Neural cell (in vitro differentiated cells): ENCODE results near the gene KIAA1958. TPM values are rescaled to one million over a fixed set of nuclear protein-coding genes. Genes with fewer than 3 reads are reported as not detected.

ENCODE experiments used
- H2AFZ ChIP-seq: fragments of 200-600, 300-800 bp; sonication (generic), shearing (Covaris generic); 2 replicates; pipeline ENCODE4 v1.6.0; 2014; ENCODE audit warnings: low read depth, mild to moderate bottlenecking, antibody characterized with exemption, low read length, moderate library complexity
- H3F3A ChIP-seq: fragments of 200-600 bp; shearing (Covaris generic); 2 replicates; pipeline ENCODE4 v1.6.1; 2016; ENCODE audit warnings: mild to moderate bottlenecking, moderate library complexity, mixed read lengths, antibody characterized with exemption, low read length; ENCODE audit not compliant: insufficient read depth, poor library complexity, severe bottlenecking
- H3K27ac ChIP-seq: fragments of 200-600, 300-800 bp; sonication (generic), shearing (Covaris generic); 2 replicates; pipeline ENCODE4 v1.5.1; 2014; ENCODE audit warnings: mild to moderate bottlenecking, low read length, moderate library complexity
- H3K27me3 ChIP-seq: fragments of 300-800, 200-600 bp; sonication (generic), shearing (Covaris generic); 2 replicates; pipeline ENCODE4 v1.6.0; 2014; ENCODE audit warnings: mild to moderate bottlenecking, low read depth, low read length, moderate library complexity; ENCODE audit not compliant: insufficient read depth
- H3K36me3 ChIP-seq: fragments of 300-800, 200-600 bp; sonication (generic), shearing (Covaris generic); 2 replicates; pipeline ENCODE4 v1.5.1; 2014; ENCODE audit warnings: mild to moderate bottlenecking, antibody characterized with exemption, low read length, moderate library complexity; ENCODE audit not compliant: insufficient read depth
- H3K4me2 ChIP-seq: fragments of 300-800, 200-600 bp; sonication (generic), shearing (Covaris generic); 2 replicates; pipeline ENCODE4 v1.6.0; 2014; ENCODE audit warnings: mild to moderate bottlenecking, low read length
- H3K4me3 ChIP-seq: fragments of 300-800, 200-600 bp; sonication (generic), shearing (Covaris generic); 2 replicates; pipeline ENCODE4 v1.5.1; 2014; ENCODE audit warnings: mild to moderate bottlenecking, low read length, moderate library complexity
- H3K79me2 ChIP-seq: fragments of 200-600 bp; shearing (Covaris generic); replicated peaks from 2 replicates; pipeline ENCODE4 v1.6.0; 2014; ENCODE audit warnings: mild to moderate bottlenecking, low read length, moderate library complexity; ENCODE audit not compliant: insufficient read depth
- H3K9ac ChIP-seq: fragments of 300-800, 200-600 bp; sonication (generic), shearing (Covaris generic); 2 replicates; pipeline ENCODE4 v1.6.1; 2016; ENCODE audit warnings: mild to moderate bottlenecking, low read length, mixed read lengths
- H3K9me2 ChIP-seq: fragments of 200-600 bp; shearing (Covaris generic); 2 replicates; pipeline ENCODE4 v1.6.1; 2016; ENCODE audit warnings: mild to moderate bottlenecking, low read length, mixed read lengths; ENCODE audit not compliant: insufficient read depth
- H3K9me3 ChIP-seq: fragments of 200-600, 300-800 bp; sonication (generic), shearing (Covaris generic); 2 replicates; pipeline ENCODE4 v1.6.1; 2016; ENCODE audit warnings: mild to moderate bottlenecking, mixed run types, low read length, moderate library complexity, mixed read lengths
- H4K20me1 ChIP-seq: fragments of 200-600 bp; shearing (Covaris generic); 2 replicates; pipeline ENCODE4 v1.6.1; 2016; ENCODE audit warnings: mild to moderate bottlenecking, mixed run types; ENCODE audit not compliant: insufficient read depth
- EP300 ChIP-seq: fragments of 450-650 bp; conservative IDR thresholded peaks from 2 replicates; pipeline ENCODE4 v1.6.1; 2014; ENCODE audit warnings: antibody characterized with exemption, mild to moderate bottlenecking, moderate library complexity; ENCODE audit not compliant: poor library complexity, severe bottlenecking
- EZH2 ChIP-seq: fragments of 200-600, 300-800 bp; shearing (Covaris generic), sonication (generic); IDR thresholded peaks from 2 replicates; pipeline ENCODE4 v1.6.1; 2014; ENCODE audit warnings: antibody characterized with exemption, low read length, borderline replicate concordance, mild to moderate bottlenecking; ENCODE audit not compliant: insufficient read depth, poor library complexity, severe bottlenecking
- MXI1 ChIP-seq: fragments of 450-650 bp; conservative IDR thresholded peaks from 2 replicates; pipeline ENCODE4 v1.6.1; 2014; ENCODE audit warnings: antibody characterized with exemption, mild to moderate bottlenecking; ENCODE audit not compliant: poor library complexity, severe bottlenecking
- POLR2AphosphoS5 ChIP-seq: IDR thresholded peaks from 2 replicates; pipeline ENCODE4 v1.6.1; 2012
- RAD21 ChIP-seq: fragments of 450-650 bp; conservative IDR thresholded peaks from 2 replicates; pipeline ENCODE4 v1.6.1; 2014; ENCODE audit warnings: antibody characterized with exemption, mild to moderate bottlenecking, moderate library complexity
- SMC3 ChIP-seq: fragments of 450-650 bp; conservative IDR thresholded peaks from 2 replicates; pipeline ENCODE4 v1.6.1; 2014; ENCODE audit warnings: antibody characterized with exemption, mild to moderate bottlenecking, moderate library complexity; ENCODE audit not compliant: poor library complexity
- TAF1 ChIP-seq: IDR thresholded peaks from 2 replicates; pipeline ENCODE4 v1.6.1; 2012; ENCODE audit warnings: low read depth
- polyA plus RNA-seq: library from polyadenylated mRNA; depleted of rRNA; stranded (reverse); fragments of >200 nt; gene quantifications from 2 replicates; pipeline ENCODE4 v1.2.3, GENCODE V29; 2014
- TF ChIP-seq, protein P1 (sequence below): fragments of 450-650 bp; IDR thresholded peaks from 2 replicates; pipeline ENCODE4 v1.5.1; 2014; ENCODE audit warnings: antibody characterized with exemption, mild to moderate bottlenecking, moderate library complexity; ENCODE audit not compliant: poor library complexity, severe bottlenecking
- TF ChIP-seq, protein P2 (sequence below): IDR thresholded peaks from 2 replicates; pipeline ENCODE4 v1.6.1; 2012; ENCODE audit warnings: borderline replicate concordance

The KIAA1958 gene
- polyA plus RNA-seq, 1 donor from 2014 or later = 8.4 TPM

DNA sequence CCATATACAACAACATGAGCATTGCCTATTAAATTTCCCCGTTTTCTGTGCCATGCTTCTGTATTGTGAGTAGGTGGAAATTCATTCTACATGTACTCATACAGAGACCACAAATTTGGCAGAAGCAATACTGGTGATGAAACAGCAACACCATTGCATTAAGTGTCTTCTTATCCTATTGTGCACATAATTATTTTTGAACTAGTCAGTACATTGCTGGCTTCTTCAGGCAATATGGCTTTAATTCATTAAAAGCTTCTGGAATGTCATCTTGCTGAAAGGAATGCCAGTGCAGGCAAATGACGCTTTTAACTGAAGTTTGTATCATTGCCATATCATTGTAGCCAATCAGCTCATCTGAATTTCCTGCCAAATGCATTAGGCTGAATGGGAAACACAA lies 82.6 kb downstream of the KIAA1958 start:
- H3F3A ChIP-seq = peaks cover 3% of the 10 kb centered on the region
- no peak overlapping the region for H2AFZ ChIP-seq
- H3K4me2 ChIP-seq = no peak overlapping the region
- no peaks in the 10 kb centered on the region for H3K9me2 ChIP-seq
- H4K20me1 ChIP-seq = no peaks in the 10 kb centered on the region
- H3K9me3 ChIP-seq = no peaks in the 10 kb centered on the region
- H3K4me3 ChIP-seq = no peak overlapping the region
- no peaks in the 10 kb centered on the region for H3K27me3 ChIP-seq
- no peak overlapping the region for H3K27ac ChIP-seq
- no peaks in the 10 kb centered on the region for H3K36me3 ChIP-seq
- no peak for TF ChIP-seq RAD21
- TF ChIP-seq MXI1 = no peak
- TF ChIP-seq, protein P1, sequence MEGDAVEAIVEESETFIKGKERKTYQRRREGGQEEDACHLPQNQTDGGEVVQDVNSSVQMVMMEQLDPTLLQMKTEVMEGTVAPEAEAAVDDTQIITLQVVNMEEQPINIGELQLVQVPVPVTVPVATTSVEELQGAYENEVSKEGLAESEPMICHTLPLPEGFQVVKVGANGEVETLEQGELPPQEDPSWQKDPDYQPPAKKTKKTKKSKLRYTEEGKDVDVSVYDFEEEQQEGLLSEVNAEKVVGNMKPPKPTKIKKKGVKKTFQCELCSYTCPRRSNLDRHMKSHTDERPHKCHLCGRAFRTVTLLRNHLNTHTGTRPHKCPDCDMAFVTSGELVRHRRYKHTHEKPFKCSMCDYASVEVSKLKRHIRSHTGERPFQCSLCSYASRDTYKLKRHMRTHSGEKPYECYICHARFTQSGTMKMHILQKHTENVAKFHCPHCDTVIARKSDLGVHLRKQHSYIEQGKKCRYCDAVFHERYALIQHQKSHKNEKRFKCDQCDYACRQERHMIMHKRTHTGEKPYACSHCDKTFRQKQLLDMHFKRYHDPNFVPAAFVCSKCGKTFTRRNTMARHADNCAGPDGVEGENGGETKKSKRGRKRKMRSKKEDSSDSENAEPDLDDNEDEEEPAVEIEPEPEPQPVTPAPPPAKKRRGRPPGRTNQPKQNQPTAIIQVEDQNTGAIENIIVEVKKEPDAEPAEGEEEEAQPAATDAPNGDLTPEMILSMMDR = no peak
- no peak for TF ChIP-seq SMC3
- TF ChIP-seq TAF1 = no peak
- no peak for TF ChIP-seq POLR2AphosphoS5
- no peak for TF ChIP-seq EZH2
- TF ChIP-seq, protein P2, sequence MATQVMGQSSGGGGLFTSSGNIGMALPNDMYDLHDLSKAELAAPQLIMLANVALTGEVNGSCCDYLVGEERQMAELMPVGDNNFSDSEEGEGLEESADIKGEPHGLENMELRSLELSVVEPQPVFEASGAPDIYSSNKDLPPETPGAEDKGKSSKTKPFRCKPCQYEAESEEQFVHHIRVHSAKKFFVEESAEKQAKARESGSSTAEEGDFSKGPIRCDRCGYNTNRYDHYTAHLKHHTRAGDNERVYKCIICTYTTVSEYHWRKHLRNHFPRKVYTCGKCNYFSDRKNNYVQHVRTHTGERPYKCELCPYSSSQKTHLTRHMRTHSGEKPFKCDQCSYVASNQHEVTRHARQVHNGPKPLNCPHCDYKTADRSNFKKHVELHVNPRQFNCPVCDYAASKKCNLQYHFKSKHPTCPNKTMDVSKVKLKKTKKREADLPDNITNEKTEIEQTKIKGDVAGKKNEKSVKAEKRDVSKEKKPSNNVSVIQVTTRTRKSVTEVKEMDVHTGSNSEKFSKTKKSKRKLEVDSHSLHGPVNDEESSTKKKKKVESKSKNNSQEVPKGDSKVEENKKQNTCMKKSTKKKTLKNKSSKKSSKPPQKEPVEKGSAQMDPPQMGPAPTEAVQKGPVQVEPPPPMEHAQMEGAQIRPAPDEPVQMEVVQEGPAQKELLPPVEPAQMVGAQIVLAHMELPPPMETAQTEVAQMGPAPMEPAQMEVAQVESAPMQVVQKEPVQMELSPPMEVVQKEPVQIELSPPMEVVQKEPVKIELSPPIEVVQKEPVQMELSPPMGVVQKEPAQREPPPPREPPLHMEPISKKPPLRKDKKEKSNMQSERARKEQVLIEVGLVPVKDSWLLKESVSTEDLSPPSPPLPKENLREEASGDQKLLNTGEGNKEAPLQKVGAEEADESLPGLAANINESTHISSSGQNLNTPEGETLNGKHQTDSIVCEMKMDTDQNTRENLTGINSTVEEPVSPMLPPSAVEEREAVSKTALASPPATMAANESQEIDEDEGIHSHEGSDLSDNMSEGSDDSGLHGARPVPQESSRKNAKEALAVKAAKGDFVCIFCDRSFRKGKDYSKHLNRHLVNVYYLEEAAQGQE = no peak
- TF ChIP-seq EP300 = no peak
- peaks cover 68% of the 10 kb centered on the region for H3K79me2 ChIP-seq
- no peak overlapping the region for H3K9ac ChIP-seq

GRCh38 chr9:112570671-112571167 lies 84.1 kb downstream of the KIAA1958 start:
- Histone ChIP-seq H3K79me2 (peaks cover 58% of the 10 kb centered on the region), H4K20me1 (no peaks in the 10 kb centered on the region)

More at GRCh38 chr9:112570671-112571167, 84.1 kb downstream of the KIAA1958 start:
- TF ChIP-seq MXI1 (no peak), POLR2AphosphoS5 (no peak), SMC3 (no peak), RAD21 (no peak), TAF1 (no peak), EZH2 (no peak), EP300 (no peak)
- TF ChIP-seq, protein P2 = no peak
- TF ChIP-seq, protein P1 = no peak
- Histone ChIP-seq H3K9me3 (no peaks in the 10 kb centered on the region), H2AFZ (no peak overlapping the region), H3K4me2 (no peak overlapping the region), H3K36me3 (peaks cover 4% of the 10 kb centered on the region), H3K27me3 (no peaks in the 10 kb centered on the region), H3K27ac (no peak overlapping the region), H3K4me3 (peak overlapping the region; percentile 18), H3F3A (no peaks in the 10 kb centered on the region), H3K9me2 (no peaks in the 10 kb centered on the region), H3K9ac (no peak overlapping the region)
